HG03066 (cell line): Measurements from ENCODE around the gene ACAP3.
"Not testable (repeated sequence)": the region's sequence is repeated elsewhere in the genome, so short reads cannot be mapped to it uniquely, and the experiment has no call there.

Experiments
- ATAC-seq: cut with Tn5 transposase; IDR thresholded peaks from one replicate; pipeline ENCODE4 v1.9.1; 2021; ENCODE audit warnings: low read depth; ENCODE audit not compliant: unreplicated experiment

The ACAP3 gene

DNA sequence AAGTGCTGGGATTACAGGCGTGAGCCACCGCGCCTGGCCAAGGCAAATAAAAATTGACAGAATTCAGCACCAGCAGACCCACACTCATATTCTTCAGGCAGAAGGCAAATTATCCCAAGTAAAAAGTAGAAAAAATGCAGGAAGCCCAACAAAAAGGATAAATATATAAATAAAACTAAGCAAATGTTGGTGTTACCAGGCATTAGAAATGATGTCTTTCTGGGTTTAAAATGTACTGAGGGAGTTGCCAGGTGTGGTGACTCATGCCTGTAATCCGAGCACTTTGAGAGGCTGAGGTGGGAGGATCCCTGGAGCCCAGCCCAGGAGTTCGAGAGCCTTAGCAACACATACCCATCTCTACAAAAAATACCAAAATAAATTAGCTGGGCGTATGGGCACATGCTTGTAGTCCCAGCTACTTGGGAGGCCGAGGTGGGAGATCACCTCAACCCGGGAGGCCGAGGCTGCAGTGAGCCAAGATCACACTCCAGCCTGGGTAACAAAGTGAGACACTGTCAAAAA, 10.5 kb upstream of the ACAP3 start:
- ATAC-seq, result no peak

DNA sequence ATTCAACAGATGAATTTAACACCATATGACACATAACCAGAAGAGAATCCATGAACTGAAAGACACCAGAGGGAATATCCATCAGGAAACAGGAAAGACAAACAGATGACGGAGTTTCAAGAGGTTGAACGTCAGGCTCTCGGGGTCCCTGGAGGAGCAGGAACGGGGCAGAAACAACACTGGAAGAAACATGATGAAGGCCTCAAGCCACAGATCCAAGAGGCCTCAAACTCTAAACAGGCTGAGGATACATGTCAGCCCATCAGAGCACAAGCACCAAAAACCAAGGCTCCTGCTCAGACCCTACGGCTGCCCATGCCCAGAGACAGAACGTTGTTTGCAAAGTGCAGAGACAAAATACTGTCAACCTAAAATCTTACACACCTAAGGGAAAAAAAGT, 9.7 kb upstream of the ACAP3 start:
- no peak for ATAC-seq

DNA sequence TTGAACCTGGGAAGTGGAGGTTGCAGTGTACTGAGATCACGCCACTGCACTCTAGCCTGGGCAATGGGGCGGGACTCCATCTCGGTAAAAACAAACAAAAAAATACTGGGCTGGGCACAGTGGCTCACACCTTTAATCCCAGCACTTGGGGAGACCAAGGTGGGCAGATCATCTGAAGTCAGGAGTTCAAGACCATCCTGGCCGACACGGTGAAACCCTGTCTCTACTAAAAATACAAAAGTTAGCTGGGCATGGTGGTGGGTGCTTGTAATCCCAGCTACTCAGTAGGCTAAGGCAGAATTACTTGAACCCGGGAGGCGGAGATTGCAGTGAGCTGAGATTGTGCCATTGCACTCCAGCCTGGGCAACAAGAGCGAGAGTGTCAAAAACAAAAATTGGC, 8.5 kb upstream of the ACAP3 start:
- not testable (repeated sequence) for ATAC-seq

DNA sequence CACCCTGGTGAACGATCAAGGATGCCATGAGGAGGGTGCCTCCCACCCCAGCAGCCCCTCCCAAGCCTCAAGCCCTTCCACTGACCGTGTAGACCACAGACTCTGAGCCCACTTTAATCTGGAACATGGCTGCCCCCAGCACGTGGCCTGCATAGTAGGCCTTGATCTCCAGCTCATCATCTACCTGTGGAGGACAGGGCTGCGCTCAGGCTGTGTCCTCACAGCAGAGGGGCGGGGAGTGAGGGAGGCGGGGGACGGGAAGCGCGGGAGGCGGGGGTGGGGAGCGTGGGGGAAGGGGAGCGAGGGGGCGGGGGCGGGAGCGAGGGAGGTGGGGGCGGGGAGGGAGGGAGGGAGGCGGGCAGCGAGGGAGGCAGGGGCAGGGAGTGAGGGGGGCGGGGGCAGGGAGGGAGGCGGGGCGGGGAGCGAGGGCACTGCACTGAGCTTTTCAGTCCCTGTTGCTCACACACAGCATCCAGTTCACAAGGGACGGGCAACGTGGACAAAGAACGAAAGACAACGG, 7.8 kb upstream of the ACAP3 start:
- no peak for ATAC-seq

DNA sequence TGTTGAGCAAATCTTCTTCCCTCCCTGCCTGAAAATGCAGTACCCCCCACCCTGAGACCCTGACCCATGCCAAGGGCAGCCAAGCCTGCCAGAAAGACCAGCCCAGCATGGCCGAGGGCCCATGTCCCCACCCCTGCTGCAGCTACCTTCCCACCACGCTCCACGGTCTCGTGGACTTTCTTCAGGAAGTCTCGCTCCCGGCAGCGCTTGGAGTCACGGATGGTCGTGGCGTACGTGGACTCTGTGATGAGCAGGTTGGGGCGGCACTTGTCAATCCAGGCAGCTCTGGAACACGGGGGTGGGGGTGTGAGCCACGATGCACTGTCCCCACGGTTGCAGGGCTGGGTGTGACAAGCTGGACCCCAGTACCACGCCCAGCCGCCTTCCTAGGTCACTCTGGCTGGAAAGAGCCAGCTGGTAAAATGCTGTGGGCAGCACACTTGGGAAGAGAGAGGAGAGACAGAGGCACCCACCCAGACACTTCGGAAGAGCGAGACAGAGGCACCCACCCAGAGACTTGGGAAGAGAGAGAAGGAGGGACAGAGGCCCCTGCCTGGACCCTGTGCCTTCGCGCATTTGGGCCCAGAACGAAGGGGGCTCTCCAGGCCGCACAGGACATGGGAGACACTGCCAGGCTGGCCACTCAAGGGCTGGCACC, 7.1 kb upstream of the ACAP3 start:
- no peak for ATAC-seq

DNA sequence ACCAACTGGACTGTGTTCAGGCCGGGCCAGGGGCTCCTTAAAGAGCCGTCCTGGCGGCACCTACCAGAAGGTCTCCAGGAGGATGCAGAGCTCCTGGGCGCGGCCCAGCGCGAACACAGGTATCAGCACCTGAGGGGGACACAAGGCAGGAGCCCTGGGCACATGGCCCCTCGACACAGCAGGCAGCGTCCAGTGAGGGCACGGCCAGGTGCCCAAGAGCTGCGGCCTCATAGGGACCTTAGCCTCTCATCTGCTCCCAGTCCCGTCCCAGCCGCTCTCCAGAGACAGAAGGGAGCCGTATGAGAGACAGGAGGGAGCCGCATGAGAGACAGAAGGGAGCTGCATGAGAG, 6.5 kb upstream of the ACAP3 start:
- no peak for ATAC-seq

DNA sequence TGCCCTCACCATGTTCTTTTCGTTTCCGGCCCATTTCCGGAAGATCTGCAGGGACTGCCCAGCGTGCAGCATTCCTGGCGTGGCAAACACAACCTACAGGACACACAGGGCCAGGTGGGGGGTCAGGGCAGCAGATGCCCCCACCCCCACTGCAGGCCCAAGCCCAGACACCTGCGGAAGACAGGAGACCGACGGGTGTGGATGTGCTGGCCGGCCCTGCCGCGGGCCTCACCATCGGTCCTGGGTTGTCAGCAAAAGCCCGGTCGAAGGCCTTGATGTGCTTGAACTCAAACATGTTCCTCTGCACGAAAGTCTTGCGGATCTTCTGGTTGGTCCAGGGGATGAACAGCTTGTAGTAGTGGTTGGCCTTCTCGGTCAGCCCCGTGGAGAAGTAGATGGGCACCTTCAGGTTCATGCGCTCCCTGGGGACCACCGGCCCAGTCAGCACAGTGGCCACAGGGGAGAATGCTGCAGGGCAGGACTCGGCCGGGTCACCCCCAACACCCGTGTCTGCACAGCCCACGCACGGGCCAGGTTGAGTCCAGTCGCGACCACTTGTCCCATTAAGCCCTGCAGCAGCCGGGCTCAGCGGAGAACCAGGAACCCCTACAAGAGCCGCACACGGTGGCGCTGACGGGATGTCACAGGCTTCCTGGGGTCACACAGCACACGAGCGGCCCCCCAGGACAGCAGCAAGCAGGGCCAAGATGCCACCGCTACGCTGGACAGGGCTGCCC, 5.9 kb upstream of the ACAP3 start:
- no peak for ATAC-seq

DNA sequence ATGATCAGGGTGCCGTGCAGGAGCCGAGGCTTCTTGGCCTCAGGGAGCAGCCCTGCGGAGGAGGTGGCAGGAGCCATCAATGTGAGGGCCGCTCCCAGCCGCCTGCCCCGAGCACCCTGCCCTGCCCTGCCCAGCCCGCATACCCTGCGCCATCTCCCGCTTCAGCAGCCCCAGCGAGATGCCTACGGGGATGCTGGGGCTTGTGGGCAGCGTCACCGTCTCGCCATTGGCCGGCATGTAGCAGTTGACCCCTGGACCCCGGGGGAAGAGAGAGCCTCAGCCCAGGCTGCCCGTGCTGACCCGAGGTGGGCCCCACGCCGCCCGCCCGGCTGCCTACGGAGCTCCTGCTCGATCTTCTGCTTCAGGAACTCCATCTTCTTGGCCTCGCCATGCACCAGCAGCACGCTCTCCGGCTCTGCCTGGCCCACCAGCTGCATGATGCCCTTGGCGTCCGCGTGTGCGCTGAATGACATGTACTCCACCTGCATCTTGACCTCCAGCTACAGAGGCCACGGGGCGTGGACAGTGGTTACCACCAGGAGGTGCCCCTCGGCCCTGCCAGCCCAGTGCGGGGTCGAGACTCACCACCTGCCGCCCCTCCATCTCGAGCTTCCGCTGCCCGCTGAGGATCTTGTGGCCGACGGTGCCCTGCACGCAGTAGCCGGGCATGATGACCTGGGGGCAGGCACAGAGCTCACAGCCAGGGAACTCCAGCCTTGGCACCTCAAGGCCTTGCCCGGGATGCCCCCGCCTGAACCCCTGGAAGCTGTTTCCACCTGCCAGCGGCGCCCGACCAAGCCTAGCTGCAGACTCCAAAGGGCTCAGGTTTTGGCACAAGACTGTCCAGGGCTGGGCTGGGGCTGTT, 5.0 kb upstream of the ACAP3 start:
- no peak for ATAC-seq

DNA sequence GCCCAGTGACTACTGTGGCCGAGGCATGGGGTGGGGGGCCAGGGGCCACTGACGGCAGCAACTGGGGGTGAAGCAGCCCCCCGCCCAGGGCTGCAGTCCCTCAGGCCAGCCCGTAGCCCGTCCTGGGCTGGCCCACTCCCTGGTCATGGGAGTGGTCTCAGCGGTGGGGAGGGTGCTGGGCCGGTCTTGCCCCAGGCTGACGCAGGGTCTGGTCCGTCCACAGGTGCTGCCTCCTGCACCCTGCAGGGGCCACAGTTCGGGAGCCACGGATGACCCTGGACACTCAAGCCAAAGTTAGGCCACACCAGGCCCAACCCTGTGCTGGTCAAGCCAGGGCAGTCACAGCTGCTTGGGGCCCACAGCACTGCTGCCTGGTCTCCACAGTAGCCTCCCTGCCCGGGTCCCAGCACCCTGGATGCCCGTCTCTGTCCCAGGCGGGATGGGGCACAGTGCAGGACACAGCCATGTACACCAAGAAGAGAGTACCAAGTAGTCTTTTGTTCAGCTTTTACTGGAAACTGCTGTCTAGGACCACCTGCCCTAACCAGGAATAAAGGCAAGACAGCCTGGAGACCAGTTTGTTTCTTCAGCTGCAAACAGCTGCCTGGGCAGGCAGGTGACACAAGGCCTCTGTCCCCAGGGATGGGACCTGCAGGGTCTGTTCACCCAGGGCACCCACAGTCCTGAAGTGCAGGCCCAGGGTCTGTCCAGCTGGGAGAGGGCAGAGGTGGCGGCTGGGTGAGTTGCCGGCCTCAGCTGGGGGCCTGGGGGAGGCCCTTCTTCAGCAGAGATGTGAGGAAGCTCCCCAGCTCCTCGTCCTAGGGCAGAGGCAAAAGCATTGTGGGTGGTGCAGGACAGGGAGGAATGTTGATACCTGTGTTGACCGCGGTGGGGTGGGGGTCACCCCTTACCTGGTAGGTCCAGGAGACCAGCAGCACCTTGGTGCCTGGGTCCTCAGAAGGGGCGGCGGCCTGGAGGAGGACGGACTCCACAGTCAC, 3.7 kb upstream of the ACAP3 start:
- ATAC-seq, result no peak

DNA sequence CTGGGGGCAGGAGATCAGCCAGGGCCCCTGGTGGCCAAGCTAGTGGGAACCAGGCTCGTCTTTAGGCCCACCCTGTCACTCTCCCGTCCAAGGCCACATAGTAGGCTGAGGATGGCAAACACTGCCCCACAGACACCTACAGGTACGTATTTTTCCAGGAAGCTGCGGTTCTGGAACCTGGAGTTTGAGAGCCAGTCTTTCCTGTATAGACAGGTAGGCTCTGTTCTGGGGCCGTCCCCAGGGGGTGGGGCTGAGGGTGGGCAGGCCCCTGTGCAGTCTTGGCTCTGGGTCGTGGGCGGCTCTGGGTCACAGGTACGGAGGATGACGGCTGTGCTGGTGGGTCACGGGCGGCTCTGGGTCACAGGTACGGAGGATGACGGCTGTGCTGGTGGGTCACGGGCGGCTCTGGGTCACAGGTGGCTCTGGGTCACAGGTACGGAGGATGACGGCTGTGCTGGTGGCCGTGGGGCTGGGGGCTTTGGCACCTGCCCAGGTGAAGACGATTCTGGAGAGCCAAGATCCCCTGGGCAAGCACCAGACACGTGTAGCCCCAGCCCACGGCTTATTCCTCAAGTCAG, 2.8 kb upstream of the ACAP3 start:
- no peak for ATAC-seq

DNA sequence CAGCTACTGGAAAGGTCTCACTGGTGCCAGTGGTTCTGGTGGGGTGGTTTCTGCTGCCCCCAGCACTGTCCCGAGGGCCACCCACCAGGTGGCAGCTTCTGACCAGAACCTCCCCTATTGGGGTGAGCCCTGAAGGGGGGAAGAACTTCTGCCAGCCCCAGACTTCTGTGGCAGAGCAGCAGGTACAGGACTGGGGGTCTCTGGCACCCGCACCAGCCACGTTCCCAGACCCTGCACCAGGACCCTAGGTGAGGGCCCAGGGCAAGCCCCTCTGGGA, 2.3 kb upstream of the ACAP3 start:
- no peak for ATAC-seq

DNA sequence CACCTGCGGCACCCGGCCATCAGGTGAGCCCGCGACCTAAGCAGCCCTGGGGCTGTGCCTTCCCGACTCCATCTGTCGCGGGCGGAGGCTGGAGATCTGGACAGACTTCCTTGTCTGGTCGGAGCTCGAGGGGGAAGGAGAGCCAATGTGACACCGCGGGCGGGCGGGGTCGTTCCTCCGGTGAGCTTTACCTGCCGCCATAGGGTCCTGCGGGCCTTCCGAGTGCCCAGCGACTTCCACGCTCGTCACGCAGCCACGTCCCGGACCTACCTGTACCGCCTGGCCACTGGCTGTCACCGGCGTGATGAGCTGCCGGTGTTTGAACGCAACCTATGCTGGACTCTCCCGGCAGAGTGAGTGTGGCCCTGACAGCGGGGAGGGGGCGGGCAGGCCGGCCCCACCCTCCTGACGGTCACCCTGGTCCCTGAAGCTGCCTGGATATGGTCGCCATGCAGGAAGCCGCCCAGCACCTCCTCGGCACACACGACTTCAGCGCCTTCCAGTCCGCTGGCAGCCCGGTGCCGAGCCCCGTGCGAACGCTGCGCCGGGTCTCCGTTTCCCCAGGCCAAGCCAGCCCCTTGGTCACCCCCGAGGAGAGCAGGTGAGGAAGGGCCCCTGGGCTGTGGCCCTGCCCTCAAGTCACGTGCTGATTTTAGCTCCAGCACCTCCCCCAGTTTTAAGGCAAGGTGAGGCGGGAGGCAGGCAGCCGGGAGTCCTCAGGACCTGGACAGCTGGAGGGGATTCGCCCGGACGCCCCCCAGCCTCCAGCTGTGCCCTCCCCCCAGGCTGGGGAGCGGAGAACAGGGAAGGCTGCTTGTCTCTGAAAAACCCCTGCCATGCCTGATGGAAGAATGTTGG, 1.8 kb upstream of the ACAP3 start:
- ATAC-seq, result no peak

DNA sequence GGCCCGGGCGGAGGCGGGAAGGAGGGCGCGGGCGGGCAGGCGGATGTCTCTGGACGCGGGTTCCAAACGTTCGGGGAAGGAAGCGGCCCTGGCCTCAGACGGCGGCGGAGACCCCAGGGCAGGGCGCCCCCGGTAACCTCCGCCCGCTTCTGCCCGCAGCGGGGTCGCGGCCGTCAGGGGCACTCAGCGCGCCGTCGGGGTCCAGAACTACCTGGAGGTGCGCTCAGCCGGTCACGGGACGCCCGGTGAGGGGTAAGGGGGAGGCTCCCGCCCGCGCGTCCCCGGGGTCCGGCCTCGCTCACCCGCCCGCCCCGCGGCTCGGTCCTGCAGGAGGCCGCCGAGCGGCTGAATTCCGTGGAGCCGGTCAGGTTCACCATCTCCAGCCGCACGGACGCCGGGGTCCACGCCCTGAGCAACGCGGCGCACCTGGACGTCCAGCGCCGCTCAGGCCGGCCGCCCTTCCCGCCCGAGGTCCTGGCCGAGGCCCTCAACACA, 1.1 kb upstream of the ACAP3 start:
- no peak for ATAC-seq

DNA sequence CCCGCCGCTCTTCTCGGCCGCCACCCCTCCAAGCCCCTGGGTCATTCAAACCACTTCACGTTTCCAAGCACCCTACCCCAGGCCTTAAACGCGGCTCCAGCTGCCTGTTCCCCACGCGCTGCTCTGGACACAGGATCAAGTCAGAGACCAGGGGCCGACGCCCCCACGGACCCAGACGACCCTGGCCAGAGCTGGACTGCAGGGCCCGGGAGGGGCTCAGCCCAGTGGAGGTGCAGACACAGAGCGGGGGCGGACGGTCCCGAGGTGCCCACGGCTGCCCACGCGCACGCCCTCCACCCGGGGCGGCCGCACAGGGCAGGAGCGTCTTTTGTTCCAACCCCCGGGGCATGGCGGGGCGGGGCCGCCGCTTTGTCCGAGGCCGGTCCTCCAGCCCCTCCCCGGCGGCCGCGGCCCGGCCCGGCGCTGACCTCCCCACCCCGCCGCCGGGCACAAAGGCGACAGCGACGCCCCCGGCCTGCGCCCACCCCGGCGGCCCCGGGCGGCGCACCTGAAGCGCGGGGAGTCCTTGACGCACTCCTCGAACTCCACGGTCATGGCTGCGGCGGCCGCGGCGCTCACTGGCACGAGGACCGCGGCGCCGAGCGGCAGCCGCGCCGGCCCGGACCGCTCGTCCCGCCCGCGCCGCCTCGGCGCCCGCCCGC, 338 bp downstream of the ACAP3 start:
- peak; percentile 2 for ATAC-seq

DNA sequence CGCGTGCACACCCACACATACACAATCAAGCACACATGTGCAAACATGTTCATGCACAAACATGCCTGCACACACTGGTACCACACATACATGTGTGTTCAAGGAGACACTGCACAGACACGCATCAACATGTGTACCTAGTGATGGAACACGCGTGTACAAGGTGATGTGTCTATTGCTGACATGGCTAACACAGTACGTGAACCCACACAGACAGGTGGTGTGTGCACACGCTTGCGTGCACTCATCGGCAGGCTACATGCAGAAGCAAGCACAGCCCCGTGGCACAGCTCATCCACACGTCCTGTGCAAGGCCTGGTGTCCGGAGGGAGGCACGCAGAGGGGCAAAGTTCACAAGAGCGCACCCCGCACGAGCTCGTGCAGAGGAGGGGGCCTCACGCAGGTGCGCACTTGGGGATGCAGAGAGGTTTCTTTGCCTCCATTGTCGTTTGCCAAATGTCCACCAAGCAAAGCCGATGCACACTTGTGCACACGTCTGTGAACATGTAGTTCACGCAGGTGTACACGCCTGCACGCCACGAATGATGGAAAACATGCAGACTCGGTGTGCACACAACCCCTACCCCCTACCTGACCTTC, 969 bp downstream of the ACAP3 start:
- no peak for ATAC-seq

DNA sequence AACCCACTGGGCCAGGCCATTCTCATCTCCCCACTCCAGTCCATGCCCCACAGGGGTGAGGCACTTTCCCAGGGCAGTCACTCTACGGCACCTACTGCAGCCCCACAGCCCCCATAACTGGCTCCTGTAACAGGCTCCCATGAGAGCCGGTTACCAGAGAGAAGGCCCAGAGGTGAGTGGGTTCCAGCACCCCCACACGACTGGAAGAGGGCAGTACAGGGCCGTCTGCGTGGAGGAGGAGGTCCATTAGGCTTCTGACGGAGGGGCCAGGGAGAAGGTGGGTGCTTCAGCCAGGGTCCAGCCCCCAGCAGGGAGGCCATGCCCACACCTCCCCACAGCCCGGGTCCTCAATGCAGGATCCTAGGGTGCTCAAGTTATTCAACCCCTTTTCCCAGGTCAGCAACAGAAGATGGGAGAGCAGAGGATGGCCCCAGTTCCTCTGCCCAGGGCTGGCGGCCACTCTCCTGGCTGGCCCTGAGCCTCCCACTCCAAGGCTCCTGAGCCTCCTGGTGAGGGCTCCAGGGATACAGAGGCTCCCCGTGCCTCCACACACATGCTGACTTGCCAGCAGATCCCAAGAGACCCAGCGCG, 1.6 kb downstream of the ACAP3 start:
- ATAC-seq, result no peak

DNA sequence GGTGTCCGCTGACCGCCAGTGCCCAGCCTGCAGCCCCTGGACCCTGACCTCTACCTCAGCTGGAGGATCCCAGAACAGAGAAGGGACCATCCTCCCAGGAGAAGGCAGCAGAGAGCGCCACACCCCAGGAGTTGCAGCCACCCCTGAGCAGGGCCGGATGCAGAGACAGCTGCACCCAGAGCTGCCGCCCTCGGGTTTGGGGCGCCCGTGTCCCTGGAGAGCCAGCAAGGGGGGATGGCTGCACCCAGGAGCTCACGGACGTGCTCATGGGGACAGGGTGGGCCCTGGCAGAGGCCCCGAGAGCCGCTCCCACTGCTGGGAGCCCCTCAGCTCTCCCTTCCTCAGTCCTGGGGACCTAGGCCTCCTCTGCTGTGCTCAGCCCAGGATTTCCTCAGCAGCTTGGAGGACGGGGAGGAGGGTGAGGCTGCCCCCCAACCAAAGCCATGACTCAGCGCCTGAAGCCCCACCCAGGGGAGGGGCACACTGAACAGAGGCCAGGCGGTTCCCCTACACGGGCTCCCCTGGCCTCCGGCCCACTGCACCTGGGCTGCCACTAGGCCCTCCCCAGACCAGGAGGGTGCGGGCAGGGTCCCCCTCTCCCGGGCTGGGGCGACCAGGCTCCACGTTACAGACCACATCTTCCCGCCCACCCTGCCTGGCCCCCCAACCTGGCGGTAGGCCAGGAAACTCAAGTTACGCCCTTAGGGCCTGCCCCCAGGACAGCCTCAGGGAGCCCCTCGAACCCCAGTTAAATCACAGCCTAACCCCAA, 2.2 kb downstream of the ACAP3 start:
- ATAC-seq, result no peak
